ENCODE measurements around the gene DEPDC5. TPM values are rescaled to one million over a fixed set of nuclear protein-coding genes. Genes with fewer than 3 reads are reported as not detected.
"Not testable (repeated sequence)": the region's sequence is repeated elsewhere in the genome, so short reads cannot be mapped to it uniquely, and the experiment has no call there.

The DEPDC5 gene
- total RNA-seq, 1 donor from 2014 or later, result 37.1 TPM

GRCh38 chr22:31776231-31776630 lies 22.4 kb downstream of the DEPDC5 start:
- TF ChIP-seq EZH2 (IDR thresholded peaks at IDR 0.05) (no peak), EZH2phosphoT487 (IDR thresholded peaks at IDR 0.05) (no peak)
- TF ChIP-seq, protein P1, sequence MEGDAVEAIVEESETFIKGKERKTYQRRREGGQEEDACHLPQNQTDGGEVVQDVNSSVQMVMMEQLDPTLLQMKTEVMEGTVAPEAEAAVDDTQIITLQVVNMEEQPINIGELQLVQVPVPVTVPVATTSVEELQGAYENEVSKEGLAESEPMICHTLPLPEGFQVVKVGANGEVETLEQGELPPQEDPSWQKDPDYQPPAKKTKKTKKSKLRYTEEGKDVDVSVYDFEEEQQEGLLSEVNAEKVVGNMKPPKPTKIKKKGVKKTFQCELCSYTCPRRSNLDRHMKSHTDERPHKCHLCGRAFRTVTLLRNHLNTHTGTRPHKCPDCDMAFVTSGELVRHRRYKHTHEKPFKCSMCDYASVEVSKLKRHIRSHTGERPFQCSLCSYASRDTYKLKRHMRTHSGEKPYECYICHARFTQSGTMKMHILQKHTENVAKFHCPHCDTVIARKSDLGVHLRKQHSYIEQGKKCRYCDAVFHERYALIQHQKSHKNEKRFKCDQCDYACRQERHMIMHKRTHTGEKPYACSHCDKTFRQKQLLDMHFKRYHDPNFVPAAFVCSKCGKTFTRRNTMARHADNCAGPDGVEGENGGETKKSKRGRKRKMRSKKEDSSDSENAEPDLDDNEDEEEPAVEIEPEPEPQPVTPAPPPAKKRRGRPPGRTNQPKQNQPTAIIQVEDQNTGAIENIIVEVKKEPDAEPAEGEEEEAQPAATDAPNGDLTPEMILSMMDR (IDR thresholded peaks at IDR 0.05), result no peak
- H3K4me3 ChIP-seq, result no peak overlapping the region
- no peaks in the 10 kb centered on the region for H3K4me1 Mint-ChIP-seq
- no peaks in the 10 kb centered on the region for H3F3A ChIP-seq (ENCODE audit: low read depth)
- no peaks in the 10 kb centered on the region for H3K9me3 Mint-ChIP-seq
- no peaks in the 10 kb centered on the region for H3K79me2 ChIP-seq (ENCODE audit: low read depth)
- no peaks in the 10 kb centered on the region for H4K20me1 ChIP-seq (ENCODE audit: low read depth)
- no peaks in the 10 kb centered on the region for H3K27me3 Mint-ChIP-seq (ENCODE audit: insufficient read depth, low read depth)
- no peak for DNase-seq (ENCODE audit: low spot score)
- no peaks in the 10 kb centered on the region for H3K36me3 ChIP-seq
- no peak overlapping the region for H3K4me3 Mint-ChIP-seq
- peaks cover 14% of the 10 kb centered on the region for H3K36me3 Mint-ChIP-seq
- H3K27ac Mint-ChIP-seq, result no peak overlapping the region
- H3K27ac ChIP-seq, result no peak overlapping the region
- H2AFZ ChIP-seq (replicated peaks), result no peak overlapping the region
- H3K4me2 ChIP-seq, result no peak overlapping the region
- H3K4me1 ChIP-seq, result no peaks in the 10 kb centered on the region
- H3K27me3 ChIP-seq, result no peaks in the 10 kb centered on the region
- no peak overlapping the region for H3K9ac ChIP-seq
- H3K9me3 ChIP-seq (ENCODE audit: low read depth), result no peaks in the 10 kb centered on the region

DNA sequence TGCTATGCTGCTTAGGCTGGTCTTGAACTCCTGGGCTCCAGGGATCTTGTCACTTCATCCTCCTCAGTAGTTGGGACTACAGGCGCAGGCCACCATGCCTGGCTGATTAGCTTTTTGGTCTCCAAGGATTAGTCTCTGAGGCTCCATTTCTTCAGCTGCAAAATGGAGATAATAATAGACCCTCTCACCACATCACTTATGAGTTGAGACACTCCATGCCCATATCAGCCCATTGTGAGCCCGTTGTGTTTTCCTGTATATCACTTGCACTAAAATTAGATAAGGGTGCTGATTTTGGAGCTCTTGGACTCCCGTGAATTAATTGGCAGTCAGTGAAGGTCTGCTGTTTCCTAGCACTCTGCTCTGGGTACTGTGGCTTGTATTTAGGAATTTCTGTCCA lies 36.0 kb downstream of the DEPDC5 start:
- Mint-ChIP-seq H3K4me1 (no peaks in the 10 kb centered on the region), H3K27me3 (ENCODE audit: insufficient read depth, low read depth) (no peaks in the 10 kb centered on the region), H3K4me3 (no peak overlapping the region), H3K36me3 (peaks cover 6% of the 10 kb centered on the region), H3K27ac (no peak overlapping the region), H3K9me3 (no peaks in the 10 kb centered on the region)
- H3K27me3 ChIP-seq, result no peaks in the 10 kb centered on the region
- H3K27ac ChIP-seq, result no peak overlapping the region
- H3K79me2 ChIP-seq (ENCODE audit: low read depth), result no peaks in the 10 kb centered on the region
- no peak overlapping the region for H2AFZ ChIP-seq (replicated peaks)
- no peak for DNase-seq (ENCODE audit: low spot score)
- no peak overlapping the region for H3K4me3 ChIP-seq
- no peak overlapping the region for H3K9ac ChIP-seq
- H3K9me3 ChIP-seq (ENCODE audit: low read depth), result no peaks in the 10 kb centered on the region
- TF ChIP-seq, protein P1 (IDR thresholded peaks at IDR 0.05), result no peak
- TF ChIP-seq EZH2phosphoT487 (IDR thresholded peaks at IDR 0.05), result no peak
- no peak for TF ChIP-seq EZH2 (IDR thresholded peaks at IDR 0.05)
- H3K4me2 ChIP-seq, result no peak overlapping the region
- no peaks in the 10 kb centered on the region for H3F3A ChIP-seq (ENCODE audit: low read depth)
- H3K4me1 ChIP-seq, result no peaks in the 10 kb centered on the region
- H3K36me3 ChIP-seq, result no peaks in the 10 kb centered on the region
- no peaks in the 10 kb centered on the region for H4K20me1 ChIP-seq (ENCODE audit: low read depth)

- Histone ChIP-seq H3K4me2 (no peak overlapping the region), H3K4me1 (no peaks in the 10 kb centered on the region), H3K9me3 (ENCODE audit: low read depth) (no peaks in the 10 kb centered on the region), H3K4me3 (no peak overlapping the region), H4K20me1 (ENCODE audit: low read depth) (no peaks in the 10 kb centered on the region), H3K27ac (no peak overlapping the region), H3F3A (ENCODE audit: low read depth) (no peaks in the 10 kb centered on the region), H3K36me3 (no peaks in the 10 kb centered on the region), H3K27me3 (no peaks in the 10 kb centered on the region), H3K79me2 (ENCODE audit: low read depth) (no peaks in the 10 kb centered on the region), H2AFZ (replicated peaks) (no peak overlapping the region), H3K9ac (no peak overlapping the region)
- Mint-ChIP-seq H3K9me3 (no peaks in the 10 kb centered on the region), H3K27me3 (ENCODE audit: insufficient read depth, low read depth) (no peaks in the 10 kb centered on the region), H3K36me3 (peaks cover 6% of the 10 kb centered on the region), H3K4me1 (no peaks in the 10 kb centered on the region), H3K27ac (no peak overlapping the region), H3K4me3 (no peak overlapping the region)
- DNase-seq (ENCODE audit: low spot score), result no peak
- TF ChIP-seq, protein P1 (IDR thresholded peaks at IDR 0.05), result no peak
- no peak for TF ChIP-seq EZH2phosphoT487 (IDR thresholded peaks at IDR 0.05)
- no peak for TF ChIP-seq EZH2 (IDR thresholded peaks at IDR 0.05)
Measured at GRCh38 chr22:31790240-31790639, 36.4 kb downstream of the DEPDC5 start.

DNA sequence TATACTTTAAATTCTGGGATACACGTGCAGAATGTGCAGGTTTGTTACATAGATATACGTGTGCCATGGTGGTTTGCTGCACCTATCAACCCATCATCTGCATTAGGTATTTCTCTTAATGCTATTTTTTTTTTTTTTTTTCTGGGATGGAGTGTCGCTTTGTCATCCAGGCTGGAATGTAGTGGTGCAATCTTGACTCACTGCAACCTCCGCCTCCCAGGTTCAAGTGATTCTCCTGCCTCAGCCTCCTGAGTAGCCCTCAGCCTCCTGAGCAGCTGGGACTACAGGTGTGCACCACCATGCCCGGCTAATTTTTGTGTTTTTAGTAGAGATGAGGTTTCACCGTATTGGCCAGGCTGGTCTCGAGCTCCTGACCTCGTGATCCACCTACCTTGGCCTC lies 45.5 kb downstream of the DEPDC5 start:
- not testable (repeated sequence) for H3K27ac Mint-ChIP-seq; H3K4me3 Mint-ChIP-seq; H3K4me3 ChIP-seq; H4K20me1 ChIP-seq (ENCODE audit: low read depth); H3K27me3 ChIP-seq; H3K27me3 Mint-ChIP-seq (ENCODE audit: insufficient read depth, low read depth); H3K4me1 ChIP-seq; H3K9me3 Mint-ChIP-seq; H3K27ac ChIP-seq; H3K4me1 Mint-ChIP-seq; H3K79me2 ChIP-seq (ENCODE audit: low read depth); H2AFZ ChIP-seq (replicated peaks); H3F3A ChIP-seq (ENCODE audit: low read depth); H3K9ac ChIP-seq; H3K36me3 ChIP-seq; H3K4me2 ChIP-seq; DNase-seq (ENCODE audit: low spot score); H3K9me3 ChIP-seq (ENCODE audit: low read depth)
- peaks cover 23% of the 10 kb centered on the region for H3K36me3 Mint-ChIP-seq

All from neural progenitor cell (in vitro differentiated cells).